Measurements from ENCODE around the gene PRPF40A.
"Not testable (repeated sequence)": the region's sequence is repeated elsewhere in the genome, so short reads cannot be mapped to it uniquely, and the experiment has no call there.

The PRPF40A gene

GRCh38 chr2:152717228-152718075 lies at the start of gene PRPF40A:
TSS of gene PRPF40A (minus strand) at chr2:152717461. CDS start at chr2:152717439, 22 bp downstream.
- Histone ChIP-seq H3K79me2 (ENCODE audit: low read length) (peaks cover 87% of the 10 kb centered on the region), H3K4me1 (ENCODE audit: low read length) (peaks cover 24% of the 10 kb centered on the region), H3K4me3 (ENCODE audit: low read length) (peak within 1 kb of the TSS; percentile 96), H4K20me1 (ENCODE audit: insufficient read depth, low read length) (peaks cover 46% of the 10 kb centered on the region), H3K36me3 (replicated peaks; ENCODE audit: low read depth, low read length) (peaks cover 47% of the 10 kb centered on the region), H3K9ac (ENCODE audit: low read length) (peak within 1 kb of the TSS; percentile 98), H3K9me3 (ENCODE audit: insufficient read depth, low read length) (no peaks in the 10 kb centered on the region), H2AFZ (ENCODE audit: low read depth, low read length) (peak within 1 kb of the TSS; percentile 76), H3K27ac (ENCODE audit: low read length) (peak within 1 kb of the TSS; percentile 88), H3K4me2 (ENCODE audit: low read length) (peak within 1 kb of the TSS; percentile 93), H3K27me3 (ENCODE audit: low read depth, low read length) (no peaks in the 10 kb centered on the region)
- TF ChIP-seq, protein P1, sequence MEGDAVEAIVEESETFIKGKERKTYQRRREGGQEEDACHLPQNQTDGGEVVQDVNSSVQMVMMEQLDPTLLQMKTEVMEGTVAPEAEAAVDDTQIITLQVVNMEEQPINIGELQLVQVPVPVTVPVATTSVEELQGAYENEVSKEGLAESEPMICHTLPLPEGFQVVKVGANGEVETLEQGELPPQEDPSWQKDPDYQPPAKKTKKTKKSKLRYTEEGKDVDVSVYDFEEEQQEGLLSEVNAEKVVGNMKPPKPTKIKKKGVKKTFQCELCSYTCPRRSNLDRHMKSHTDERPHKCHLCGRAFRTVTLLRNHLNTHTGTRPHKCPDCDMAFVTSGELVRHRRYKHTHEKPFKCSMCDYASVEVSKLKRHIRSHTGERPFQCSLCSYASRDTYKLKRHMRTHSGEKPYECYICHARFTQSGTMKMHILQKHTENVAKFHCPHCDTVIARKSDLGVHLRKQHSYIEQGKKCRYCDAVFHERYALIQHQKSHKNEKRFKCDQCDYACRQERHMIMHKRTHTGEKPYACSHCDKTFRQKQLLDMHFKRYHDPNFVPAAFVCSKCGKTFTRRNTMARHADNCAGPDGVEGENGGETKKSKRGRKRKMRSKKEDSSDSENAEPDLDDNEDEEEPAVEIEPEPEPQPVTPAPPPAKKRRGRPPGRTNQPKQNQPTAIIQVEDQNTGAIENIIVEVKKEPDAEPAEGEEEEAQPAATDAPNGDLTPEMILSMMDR (IDR thresholded peaks at IDR 0.05; ENCODE audit: low read depth, low read length) = no peak
- no peak for TF ChIP-seq EZH2phosphoT487 (IDR thresholded peaks at IDR 0.05; ENCODE audit: low read depth)

- TF ChIP-seq EZH2phosphoT487 (IDR thresholded peaks at IDR 0.05; ENCODE audit: low read depth) = no peak
- TF ChIP-seq, protein P1 (IDR thresholded peaks at IDR 0.05; ENCODE audit: low read depth, low read length) = no peak
- H3K4me3 ChIP-seq (ENCODE audit: low read length) = no peak overlapping the region
- no peak overlapping the region for H2AFZ ChIP-seq (ENCODE audit: low read depth, low read length)
These were observed 49.7 kb upstream of the PRPF40A start for GRCh38 chr2:152766928-152767327.

GRCh38 chr2:152763651-152764050 lies 46.4 kb upstream of the PRPF40A start:
- Histone ChIP-seq H3K27ac (ENCODE audit: low read length) (no peak overlapping the region), H3K79me2 (ENCODE audit: low read length) (no peaks in the 10 kb centered on the region), H3K36me3 (replicated peaks; ENCODE audit: low read depth, low read length) (peaks cover 37% of the 10 kb centered on the region), H3K9ac (ENCODE audit: low read length) (no peak overlapping the region), H3K4me1 (ENCODE audit: low read length) (no peaks in the 10 kb centered on the region), H3K9me3 (ENCODE audit: insufficient read depth, low read length) (no peaks in the 10 kb centered on the region), H3K27me3 (ENCODE audit: low read depth, low read length) (no peaks in the 10 kb centered on the region), H4K20me1 (ENCODE audit: insufficient read depth, low read length) (0 out of 2 replicates have a peak, but pooled peaks cover 5% of the 10 kb centered on the region), H3K4me3 (ENCODE audit: low read length) (no peak overlapping the region), H3K4me2 (ENCODE audit: low read length) (no peak overlapping the region), H2AFZ (ENCODE audit: low read depth, low read length) (no peak overlapping the region)
- TF ChIP-seq EZH2phosphoT487 (IDR thresholded peaks at IDR 0.05; ENCODE audit: low read depth) = no peak
- TF ChIP-seq, protein P1 (IDR thresholded peaks at IDR 0.05; ENCODE audit: low read depth, low read length) = no peak

More at GRCh38 chr2:152766928-152767327, 49.7 kb upstream of the PRPF40A start:
- no peak overlapping the region for H3K9ac ChIP-seq (ENCODE audit: low read length)
- no peaks in the 10 kb centered on the region for H3K79me2 ChIP-seq (ENCODE audit: low read length)
- H4K20me1 ChIP-seq (ENCODE audit: insufficient read depth, low read length) = no peaks in the 10 kb centered on the region
- no peak overlapping the region for H3K27ac ChIP-seq (ENCODE audit: low read length)
- H3K27me3 ChIP-seq (ENCODE audit: low read depth, low read length) = no peaks in the 10 kb centered on the region
- H3K4me1 ChIP-seq (ENCODE audit: low read length) = no peaks in the 10 kb centered on the region
- H3K36me3 ChIP-seq (replicated peaks; ENCODE audit: low read depth, low read length) = peaks cover 21% of the 10 kb centered on the region
- H3K9me3 ChIP-seq (ENCODE audit: insufficient read depth, low read length) = no peaks in the 10 kb centered on the region
- no peak overlapping the region for H3K4me2 ChIP-seq (ENCODE audit: low read length)

- not testable (repeated sequence) for H3K9ac ChIP-seq (ENCODE audit: low read length); H3K79me2 ChIP-seq (ENCODE audit: low read length); H3K4me3 ChIP-seq (ENCODE audit: low read length); H2AFZ ChIP-seq (ENCODE audit: low read depth, low read length); H3K4me1 ChIP-seq (ENCODE audit: low read length); H4K20me1 ChIP-seq (ENCODE audit: insufficient read depth, low read length); H3K9me3 ChIP-seq (ENCODE audit: insufficient read depth, low read length); H3K4me2 ChIP-seq (ENCODE audit: low read length); H3K27ac ChIP-seq (ENCODE audit: low read length); H3K27me3 ChIP-seq (ENCODE audit: low read depth, low read length)
- peaks cover 39% of the 10 kb centered on the region for H3K36me3 ChIP-seq (replicated peaks; ENCODE audit: low read depth, low read length)
These were observed 45.9 kb upstream of the PRPF40A start for GRCh38 chr2:152763208-152763607.

Data from OCI-LY3 (cell line).